SK-N-SH (cell line): Measurements from ENCODE around the gene FOXP1. TPM values are rescaled to one million over a fixed set of nuclear protein-coding genes. Genes with fewer than 3 reads are reported as not detected.
"Not testable (repeated sequence)": the region's sequence is repeated elsewhere in the genome, so short reads cannot be mapped to it uniquely, and the experiment has no call there.

Experiments
- CTCF ChIA-PET: fragments of 300-600, 350-600 bp; formaldehyde crosslinking; extraction: SDS; loops from one replicate; lab custom pipeline; 2021; lab: Yijun Ruan, JAX
- POLR2A ChIA-PET: fragments of 350-600 bp; sonication (Branson Sonifier 250); formaldehyde crosslinking; extraction: SDS; loops from one replicate; lab custom pipeline; 2020; ENCODE audit warnings: antibody characterized with exemption, inconsistent platforms; lab: Yijun Ruan, JAX
- DNase-seq: peaks from one replicate; pipeline ENCODE4 v3.0.0; 2012
- H2AFZ ChIP-seq: fragments of 200-600 bp; sonication (generic); 2 replicates; pipeline ENCODE4 v1.8.1; 2016; ENCODE audit warnings: antibody characterized with exemption, mild to moderate bottlenecking, low read depth
- H3F3A ChIP-seq: fragments of 200-600 bp; sonication (generic); replicated peaks from 2 replicates; pipeline ENCODE3; 2016; ENCODE audit warnings: antibody characterized with exemption, mild to moderate bottlenecking; ENCODE audit not compliant: insufficient read depth
- H3K27ac ChIP-seq, 2 experiments: fragments of 200-500 bp in 1 of 2; fragments of 200-600 bp in 1 of 2; sonication (Bioruptor generic) in 1 of 2; sonication (generic), shearing (Covaris generic) in 1 of 2; 2 replicates each; pipeline versions ENCODE4 v1.5.1 to v1.6.1; 2014 to 2016; ENCODE audit warnings: low read depth in 2 of 2, inconsistent platforms in 1 of 2, low read length in 1 of 2, mild to moderate bottlenecking in 1 of 2, mixed read lengths in 1 of 2
- H3K27me3 ChIP-seq: fragments of 200-600 bp; sonication (generic), shearing (Covaris generic); 2 replicates; pipeline ENCODE4 v1.6.1; 2016; ENCODE audit warnings: mixed run types; ENCODE audit not compliant: insufficient read depth
- H3K36me3 ChIP-seq, 2 experiments: fragments of 200-500 bp in 1 of 2; fragments of 200-600 bp in 1 of 2; sonication (Bioruptor generic) in 1 of 2; sonication (generic) in 1 of 2; replicated peaks in 1 of 2; 2 replicates each; pipeline versions ENCODE3 to v1.5.1; 2014 to 2016; ENCODE audit warnings: low read length in 1 of 2, mild to moderate bottlenecking in 1 of 2; ENCODE audit not compliant: insufficient read depth in 2 of 2, control insufficient read depth in 1 of 2
- H3K4me1 ChIP-seq, 2 experiments: fragments of 200-500 bp in 1 of 2; fragments of 200-600 bp in 1 of 2; sonication (Bioruptor generic) in 1 of 2; sonication (generic), shearing (Covaris generic) in 1 of 2; 2 replicates each; pipeline versions ENCODE4 v1.5.1 to v1.6.1; 2014 to 2016; ENCODE audit warnings: low read depth in 1 of 2, low read length in 1 of 2, mixed run types in 1 of 2; ENCODE audit not compliant: insufficient read depth in 2 of 2, control insufficient read depth in 1 of 2
- H3K4me2 ChIP-seq: fragments of 200-600 bp; sonication (generic), shearing (Covaris generic); 2 replicates; pipeline ENCODE4 v1.6.1; 2017; ENCODE audit warnings: mixed run types
- H3K4me3 ChIP-seq, 2 experiments: fragments of 200-500 bp in 1 of 2; fragments of 200-600 bp in 1 of 2; sonication (Bioruptor generic) in 1 of 2; sonication (generic), shearing (Covaris generic) in 1 of 2; 2 replicates each; pipeline versions ENCODE4 v1.5.1 to v1.8.1; 2014 to 2016; ENCODE audit warnings: low read depth in 2 of 2, inconsistent platforms in 1 of 2, low read length in 1 of 2, mild to moderate bottlenecking in 1 of 2, mixed read lengths in 1 of 2, moderate library complexity in 1 of 2
- H3K79me2 ChIP-seq: fragments of 200-600 bp; sonication (generic); 2 replicates; pipeline ENCODE4 v1.8.1; 2017; ENCODE audit warnings: mild to moderate bottlenecking; ENCODE audit not compliant: insufficient read depth
- H3K9ac ChIP-seq: fragments of 200-600 bp; sonication (generic); 2 replicates; pipeline ENCODE4 v1.6.1; 2017; ENCODE audit warnings: mixed run types
- H3K9me2 ChIP-seq: fragments of 200-600 bp; sonication (generic); 2 replicates; pipeline ENCODE4 v1.6.1; 2017; ENCODE audit warnings: mixed run types
- H3K9me3 ChIP-seq: fragments of 200-600 bp; sonication (generic); 2 replicates; pipeline ENCODE4 v1.6.1; 2017; ENCODE audit warnings: mixed run types, mild to moderate bottlenecking, moderate library complexity
- H4K20me1 ChIP-seq: fragments of 200-600 bp; sonication (generic); 2 replicates; pipeline ENCODE4 v1.6.1; 2017; ENCODE audit warnings: mild to moderate bottlenecking, mixed run types; ENCODE audit not compliant: insufficient read depth
- CTCF ChIP-seq: fragments of 200-600 bp; sonication (generic); IDR thresholded peaks from 2 replicates; pipeline ENCODE4 v1.6.1; 2017; ENCODE audit warnings: antibody characterized with exemption, mild to moderate bottlenecking, moderate library complexity
- EZH2phosphoT487 ChIP-seq: fragments of 200-600 bp; sonication (generic); IDR thresholded peaks from 2 replicates; pipeline ENCODE4 v1.6.1; 2017; ENCODE audit warnings: low read depth, mixed run types, mild to moderate bottlenecking, antibody characterized with exemption, moderate library complexity, borderline replicate concordance
- MXI1 ChIP-seq: IDR thresholded peaks from 2 replicates; pipeline ENCODE4 v1.6.1; 2012; ENCODE audit warnings: mild to moderate bottlenecking, low read depth, low read length, improper control_type of control experiment
- POLR2AphosphoS5 ChIP-seq: IDR thresholded peaks from 2 replicates; pipeline ENCODE4 v1.6.1; 2012; ENCODE audit warnings: low read depth, low read length
- SIN3A ChIP-seq: IDR thresholded peaks from 2 replicates; pipeline ENCODE4 v1.6.1; 2012; ENCODE audit warnings: low read depth, mild to moderate bottlenecking, low read length, moderate library complexity, borderline replicate concordance
- SMC3 ChIP-seq: IDR thresholded peaks from 2 replicates; pipeline ENCODE4 v1.6.1; 2012; ENCODE audit warnings: low read depth, low read length, improper control_type of control experiment
- YY1 ChIP-seq: IDR thresholded peaks from 2 replicates; pipeline ENCODE4 v1.4.0; 2012; ENCODE audit warnings: low read depth, mild to moderate bottlenecking
- ZBTB33 ChIP-seq: IDR thresholded peaks from 2 replicates; pipeline ENCODE4 v1.4.0; 2012; ENCODE audit warnings: low read depth, borderline replicate concordance
- WGBS: methylation state at CpG from one replicate; pipeline ENCODE4 v1.1.6; 2017; ENCODE audit warnings: low lambda C conversion rate; 5-methylcytosine and 5-hydroxymethylcytosine counted together
- polyA plus RNA-seq, 3 experiments: library from polyadenylated mRNA; depleted of rRNA; stranded (reverse); fragments of >200 nt; gene quantifications; 2 replicates each; pipeline ENCODE4 v1.2.3, GENCODE V29; 2012

FOXP1 gene
- polyA plus RNA-seq, 1 of the 3 experiments (the other 2 are of a cell fraction), result 8.8 TPM

- peaks cover 0 to 3% of the 10 kb centered on the region in 2 experiments for H3K36me3 ChIP-seq
- H3K79me2 ChIP-seq, result peaks cover 94% of the 10 kb centered on the region
- peaks cover 18% of the 10 kb centered on the region for H3F3A ChIP-seq
- H3K9me2 ChIP-seq, result no peaks in the 10 kb centered on the region
- no peaks in the 10 kb centered on the region for H3K27me3 ChIP-seq
- no peak overlapping the region for H3K4me3 ChIP-seq
- peaks cover 0 to 10% of the 10 kb centered on the region in 2 experiments; a peak in 2 of 4 replicates for H3K4me1 ChIP-seq
- ChIA-PET POLR2A (no interaction called here), CTCF (no interaction called here)
- WGBS, result 95% methylated on average over 9 of the region's 9 CpGs
- no peak overlapping the region for H3K27ac ChIP-seq
- no peaks in the 10 kb centered on the region for H3K9me3 ChIP-seq
- TF ChIP-seq SMC3, result no peak
- H3K9ac ChIP-seq, result no peak overlapping the region
- no peak for DNase-seq
- no peaks in the 10 kb centered on the region for H4K20me1 ChIP-seq
- no peak overlapping the region for H2AFZ ChIP-seq
- no peak overlapping the region for H3K4me2 ChIP-seq
Measured at GRCh38 chr3:71530903-71531530, 52.5 kb downstream of the FOXP1 start.

GRCh38 chr3:71528816-71529215, 54.7 kb downstream of the FOXP1 start:
- 100% methylated on average over 2 of the region's 2 CpGs for WGBS
- no peak overlapping the region for H2AFZ ChIP-seq
- CTCF ChIA-PET, result no interaction called here
- H3K36me3 ChIP-seq, result peaks cover 0 to 3% of the 10 kb centered on the region in 2 experiments
- no peak for TF ChIP-seq EZH2phosphoT487
- no peak for TF ChIP-seq ZBTB33
- no peak for TF ChIP-seq MXI1
- no peak for TF ChIP-seq POLR2AphosphoS5
- TF ChIP-seq CTCF, result no peak
- TF ChIP-seq SIN3A, result no peak
- no peak for TF ChIP-seq YY1
- H3K27me3 ChIP-seq, result no peaks in the 10 kb centered on the region
- H3K9me3 ChIP-seq, result no peaks in the 10 kb centered on the region
- no peak for DNase-seq
- no peak overlapping the region for H3K4me2 ChIP-seq
- peaks cover 0 to 9% of the 10 kb centered on the region in 2 experiments; a peak in 1 of 4 replicates for H3K4me1 ChIP-seq
- no peak overlapping the region for H3K27ac ChIP-seq
- peaks cover 94% of the 10 kb centered on the region for H3K79me2 ChIP-seq
- no peaks in the 10 kb centered on the region for H4K20me1 ChIP-seq
- no peak overlapping the region for H3K9ac ChIP-seq
- H3F3A ChIP-seq, result peaks cover 10% of the 10 kb centered on the region
- no peaks in the 10 kb centered on the region for H3K9me2 ChIP-seq
- POLR2A ChIA-PET, result no interaction called here
- H3K4me3 ChIP-seq, result no peak overlapping the region

GRCh38 chr3:71526448-71526847, 57.1 kb downstream of the FOXP1 start:
- POLR2A ChIA-PET, H4K20me1 ChIP-seq, H3F3A ChIP-seq, H3K9ac ChIP-seq, H3K4me3 ChIP-seq, H3K27ac ChIP-seq, H3K4me2 ChIP-seq, H2AFZ ChIP-seq, H3K36me3 ChIP-seq, H3K9me3 ChIP-seq, H3K27me3 ChIP-seq, DNase-seq, H3K9me2 ChIP-seq: not testable (repeated sequence)
- Histone ChIP-seq H3K4me1 (peaks cover 9 to 17% of the 10 kb centered on the region in 2 experiments; a peak in 2 of 4 replicates), H3K79me2 (peaks cover 96% of the 10 kb centered on the region)
- WGBS, result 95% methylated on average over 9 of the region's 9 CpGs
- CTCF ChIA-PET, result interaction anchor here (1.2 kb wide), 1 partner anchor 18 kb away, joined by 3 read pairs; no protein-coding TSS in a partner anchor
